HFF-Myc (cell line): ENCODE results near the gene NAALADL2.
"Not testable (repeated sequence)": the region's sequence is repeated elsewhere in the genome, so short reads cannot be mapped to it uniquely, and the experiment has no call there.

Experiments
- DNase-seq: peaks from one replicate; pipeline ENCODE4 v3.0.0-alpha.2; 2011; ENCODE audit warnings: low read depth; ENCODE audit errors: extremely low read depth
- H3K4me3 ChIP-seq: replicated peaks from 2 replicates; pipeline ENCODE4 v1.5.1; 2011; ENCODE audit warnings: low read depth, mild to moderate bottlenecking, control low read depth, low read length
- CTCF ChIP-seq: IDR thresholded peaks from 2 replicates; pipeline ENCODE4 v1.5.1; 2012; ENCODE audit warnings: mild to moderate bottlenecking, low read depth, low read length, control low read depth; ENCODE audit errors: missing control alignments

The NAALADL2 gene

GRCh38 chr3:175355801-175356335 lies 496.7 kb downstream of the NAALADL2 start:
- H3K4me3 ChIP-seq = no peak overlapping the region
- TF ChIP-seq CTCF = no peak
- no peak for DNase-seq

DNA sequence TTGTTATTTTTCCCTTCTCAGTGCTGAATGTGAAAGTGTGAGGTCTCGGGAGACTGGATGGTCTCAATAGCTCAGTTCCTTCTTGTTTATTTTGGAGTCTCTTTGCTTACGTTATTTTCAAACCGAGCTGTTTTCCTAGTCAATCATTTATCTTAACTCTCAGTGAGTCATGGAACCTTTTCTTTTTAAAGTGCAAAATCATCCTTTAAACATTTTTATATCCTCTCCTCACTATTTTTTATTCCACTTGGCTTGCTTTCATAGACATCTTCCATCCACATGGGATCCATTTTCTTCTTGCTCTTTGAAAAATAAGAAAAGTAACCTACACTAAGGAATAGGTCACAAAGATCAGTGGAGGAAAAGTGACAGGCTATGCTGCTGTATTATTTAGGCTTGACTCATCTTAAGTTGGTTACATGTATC lies 497.8 kb downstream of the NAALADL2 start:
- TF ChIP-seq CTCF = no peak
- DNase-seq = peak; percentile 21
- H3K4me3 ChIP-seq = no peak overlapping the region

DNA sequence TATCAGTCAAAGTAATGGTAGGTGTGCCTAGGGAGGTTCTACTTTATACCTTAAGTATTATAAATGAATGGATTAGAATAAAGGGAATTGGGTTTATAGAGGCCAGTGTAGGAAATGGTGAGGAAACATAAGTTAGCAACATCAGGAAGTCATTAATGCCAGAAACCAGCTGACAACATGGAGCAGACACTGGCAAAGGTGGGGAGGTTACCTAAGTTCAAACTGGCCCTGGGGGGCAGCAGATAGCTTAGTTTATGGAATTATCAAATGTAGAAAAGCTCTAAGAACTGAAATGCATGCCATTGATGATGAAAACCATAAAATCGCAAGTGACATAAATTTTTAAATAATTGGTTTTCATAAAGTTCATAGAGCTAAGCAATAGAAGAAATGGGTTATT lies 498.6 kb downstream of the NAALADL2 start:
- DNase-seq = no peak
- H3K4me3 ChIP-seq = no peak overlapping the region
- no peak for TF ChIP-seq CTCF

DNA sequence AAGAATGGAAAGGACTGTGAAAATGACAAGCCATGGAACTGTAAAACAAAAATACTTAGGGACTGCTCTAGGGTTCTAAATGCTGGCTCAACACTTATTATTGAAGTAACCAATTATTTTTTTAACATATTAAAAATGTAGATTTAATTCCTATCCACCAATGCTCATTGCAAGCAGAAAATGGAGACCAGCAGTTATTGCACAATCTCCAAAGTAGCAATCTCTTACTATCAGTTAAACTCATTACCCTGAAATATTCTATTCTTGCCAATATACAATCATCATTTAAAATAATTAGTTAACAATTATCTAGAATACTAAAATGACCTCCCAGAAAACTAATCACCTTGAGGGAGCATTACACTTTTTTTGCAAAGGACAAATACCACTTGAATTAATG lies 499.8 kb downstream of the NAALADL2 start:
- no peak overlapping the region for H3K4me3 ChIP-seq
- TF ChIP-seq CTCF = no peak
- no peak for DNase-seq

GRCh38 chr3:175370426-175370825 lies 511.3 kb downstream of the NAALADL2 start:
- not testable (repeated sequence) for DNase-seq, H3K4me3 ChIP-seq

- not testable (repeated sequence) for H3K4me3 ChIP-seq, DNase-seq
Measured at GRCh38 chr3:175371187-175371586, 512.1 kb downstream of the NAALADL2 start.

GRCh38 chr3:175374705-175375104 lies 515.6 kb downstream of the NAALADL2 start:
- DNase-seq = no peak
- no peak for TF ChIP-seq CTCF

GRCh38 chr3:175378348-175378747 lies 519.2 kb downstream of the NAALADL2 start:
- no peak for DNase-seq
- no peak overlapping the region for H3K4me3 ChIP-seq

More at GRCh38 chr3:175374705-175375104, 515.6 kb downstream of the NAALADL2 start:
- no peak overlapping the region for H3K4me3 ChIP-seq

More at GRCh38 chr3:175378348-175378747, 519.2 kb downstream of the NAALADL2 start:
- no peak for TF ChIP-seq CTCF
